SU-DHL-6 (cell line): ENCODE data around the gene IRAK1.

Experiments
- CTCF ChIP-seq: fragments of 200-600 bp; sonication (generic); IDR thresholded peaks from one replicate; pipeline ENCODE4 v1.5.1; 2017; ENCODE audit warnings: antibody characterized with exemption, mild to moderate bottlenecking, low read length, moderate library complexity; ENCODE audit not compliant: insufficient read depth, poor library complexity, severe bottlenecking
- EZH2phosphoT487 ChIP-seq: fragments of 200-600 bp; sonication (generic), shearing (Covaris generic); conservative IDR thresholded peaks from 2 replicates; pipeline ENCODE4 v1.6.1; 2018; ENCODE audit warnings: mild to moderate bottlenecking, antibody characterized with exemption, low read length, moderate library complexity, mixed read lengths

GRCh38 chrX:154026136-154027021 lies 6.7 kb upstream of the IRAK1 start:
- TF ChIP-seq CTCF (no peak), EZH2phosphoT487 (no peak)
